GM19455 (cell line): ENCODE measurements around the gene C4B.

Source experiments
- ATAC-seq: cut with Tn5 transposase; IDR thresholded peaks from one replicate; pipeline ENCODE4 v1.9.1; 2021; ENCODE audit not compliant: unreplicated experiment

C4B gene

GRCh38 chr6:32081168-32081990, 66.8 kb downstream of the C4B start:
- ATAC-seq: no peak

- ATAC-seq: no peak
These were observed 67.9 kb downstream of the C4B start for GRCh38 chr6:32082478-32082877.

- ATAC-seq: no peak
These were observed 68.3 kb downstream of the C4B start for GRCh38 chr6:32082935-32083334.

- ATAC-seq: no peak
These were observed 69.5 kb downstream of the C4B start for GRCh38 chr6:32083812-32084768.

- no peak for ATAC-seq
These were observed 70.2 kb downstream of the C4B start for GRCh38 chr6:32084780-32085179.
